Endothelial cell (in vitro differentiated cells): Measurements from ENCODE around the gene PHLDA2. TPM values are rescaled to one million over a fixed set of nuclear protein-coding genes. Genes with fewer than 3 reads are reported as not detected.
A peak's percentile ranks its signal among the peaks of the same experiment; 100 is the strongest.

ENCODE experiments used
- DNase-seq: peaks from one replicate; pipeline ENCODE4 v3.0.0; 2021; ENCODE audit warnings: low spot score
- H3K27ac Mint-ChIP-seq: one replicate; pipeline ENCODE4 v1.8.0; 2021; ENCODE audit warnings: mixed read lengths, inconsistent platforms; ENCODE audit not compliant: unreplicated experiment
- H3K27me3 Mint-ChIP-seq: one replicate; pipeline ENCODE4 v1.8.0; 2021; ENCODE audit warnings: mild to moderate bottlenecking, moderate library complexity, mixed read lengths, inconsistent platforms; ENCODE audit not compliant: unreplicated experiment
- H3K36me3 Mint-ChIP-seq: one replicate; pipeline ENCODE4 v1.8.0; 2021; ENCODE audit warnings: mild to moderate bottlenecking, low read depth, mixed read lengths, inconsistent platforms; ENCODE audit not compliant: unreplicated experiment
- H3K4me1 Mint-ChIP-seq: one replicate; pipeline ENCODE4 v1.8.0; 2021; ENCODE audit warnings: mild to moderate bottlenecking, mixed read lengths, inconsistent platforms; ENCODE audit not compliant: unreplicated experiment
- H3K4me3 Mint-ChIP-seq: one replicate; pipeline ENCODE4 v1.8.0; 2021; ENCODE audit warnings: mild to moderate bottlenecking, mixed read lengths, inconsistent platforms; ENCODE audit not compliant: unreplicated experiment
- H3K9me3 Mint-ChIP-seq: one replicate; pipeline ENCODE4 v1.8.0; 2021; ENCODE audit warnings: mixed read lengths, inconsistent platforms; ENCODE audit not compliant: unreplicated experiment
- CTCF ChIP-seq: fragments of 200-600 bp; sonication (generic); IDR thresholded peaks from one replicate; pipeline ENCODE4 v1.5.0; 2021; ENCODE audit warnings: antibody characterized with exemption; ENCODE audit not compliant: unreplicated experiment
- total RNA-seq: library from RNA; stranded (reverse); fragmentation: NEBNext Ultra II Directional; extraction: Animal tissue kit (Norgen Biotek cat#: 25700); gene quantifications from one replicate; pipeline ENCODE4 v1.2.1, GENCODE V29; 2021; ENCODE audit not compliant: unreplicated experiment

The PHLDA2 gene
- total RNA-seq, 1 donor from 2014 or later, result 8.1 TPM

DNA sequence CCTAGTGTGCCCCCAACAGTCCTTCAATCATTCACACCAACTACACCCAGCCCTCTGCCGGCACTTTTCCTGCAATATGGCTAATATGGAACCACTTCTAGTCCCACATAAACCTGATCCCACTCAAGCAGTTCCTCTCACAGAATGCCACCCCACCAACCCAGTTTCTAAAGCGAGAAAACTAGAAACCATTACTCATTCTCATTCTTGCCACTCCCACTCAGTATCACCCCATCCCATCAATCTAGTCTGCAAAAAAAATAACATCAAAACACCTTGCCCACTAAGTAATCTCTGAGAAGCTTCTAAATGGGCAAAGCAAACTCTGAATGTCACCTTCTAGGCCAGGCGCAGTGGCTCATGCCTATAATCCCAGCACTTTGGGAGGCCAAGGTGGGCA lies 45.1 kb upstream of the PHLDA2 start:
- Mint-ChIP-seq H3K4me3 (no peak overlapping the region), H3K27ac (peak overlapping the region; percentile 64), H3K27me3 (peaks cover 4% of the 10 kb centered on the region), H3K9me3 (no peaks in the 10 kb centered on the region), H3K36me3 (peaks cover 47% of the 10 kb centered on the region), H3K4me1 (no peaks in the 10 kb centered on the region)
- no peak for TF ChIP-seq CTCF
- no peak for DNase-seq

DNA sequence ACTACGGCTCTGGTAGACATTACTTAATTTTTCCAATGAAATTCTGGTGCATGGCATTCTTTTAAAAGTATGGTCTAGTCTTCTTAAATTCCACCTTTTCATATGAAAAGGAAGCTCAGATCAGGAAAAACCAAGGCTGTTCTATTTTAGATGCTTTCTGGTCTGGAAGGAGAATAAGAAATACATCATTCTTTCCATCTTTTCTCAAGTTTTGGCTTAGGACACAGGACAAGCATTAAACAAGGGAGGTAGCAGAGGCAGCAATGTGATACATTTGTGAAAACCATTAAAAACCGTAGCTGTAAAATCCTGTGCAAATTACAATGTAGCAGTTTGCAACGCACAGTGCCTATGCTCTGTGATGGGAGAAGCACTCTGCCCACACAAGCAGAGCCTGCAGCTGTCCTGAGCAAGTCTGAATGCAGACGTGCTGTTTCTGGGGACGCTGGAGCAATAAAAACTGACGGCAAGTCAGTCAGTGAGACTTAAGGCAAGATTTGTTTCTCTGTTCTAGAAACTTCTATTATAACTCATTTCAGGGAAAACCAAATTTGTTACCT lies 39.2 kb upstream of the PHLDA2 start:
- no peak overlapping the region for H3K27ac Mint-ChIP-seq
- no peaks in the 10 kb centered on the region for H3K9me3 Mint-ChIP-seq

DNA sequence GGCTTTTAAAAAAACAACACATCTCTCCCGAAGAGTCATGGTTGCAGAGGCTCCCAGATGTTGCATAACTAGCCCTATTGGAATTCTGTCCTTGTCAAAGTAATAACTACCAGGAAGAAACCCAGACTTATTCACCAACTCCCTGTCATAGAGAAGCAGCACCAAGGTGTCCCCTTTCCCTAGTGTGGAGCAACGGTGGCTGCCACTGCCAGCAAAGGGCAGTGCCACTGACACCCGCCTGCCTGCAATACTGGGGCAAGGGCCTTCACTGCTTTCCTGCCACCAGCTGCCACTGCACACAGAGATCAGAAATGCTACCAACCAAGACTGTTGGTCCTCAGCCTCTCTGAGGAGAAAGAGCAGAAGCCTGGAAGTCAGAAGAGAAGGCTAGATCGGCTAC lies 35.6 kb upstream of the PHLDA2 start:
- DNase-seq, result no peak
- H3K9me3 Mint-ChIP-seq, result no peaks in the 10 kb centered on the region
- no peaks in the 10 kb centered on the region for H3K4me1 Mint-ChIP-seq
- H3K36me3 Mint-ChIP-seq, result peaks cover 56% of the 10 kb centered on the region
- H3K27ac Mint-ChIP-seq, result no peak overlapping the region
- no peak overlapping the region for H3K4me3 Mint-ChIP-seq
- no peak for TF ChIP-seq CTCF
- H3K27me3 Mint-ChIP-seq, result peaks cover 4% of the 10 kb centered on the region

More for the DNA sequence above, 39.2 kb upstream of the PHLDA2 start:
- no peaks in the 10 kb centered on the region for H3K4me1 Mint-ChIP-seq
- peaks cover 3% of the 10 kb centered on the region for H3K27me3 Mint-ChIP-seq
- DNase-seq, result no peak
- no peak overlapping the region for H3K4me3 Mint-ChIP-seq
- no peak for TF ChIP-seq CTCF
- H3K36me3 Mint-ChIP-seq, result peaks cover 58% of the 10 kb centered on the region

DNA sequence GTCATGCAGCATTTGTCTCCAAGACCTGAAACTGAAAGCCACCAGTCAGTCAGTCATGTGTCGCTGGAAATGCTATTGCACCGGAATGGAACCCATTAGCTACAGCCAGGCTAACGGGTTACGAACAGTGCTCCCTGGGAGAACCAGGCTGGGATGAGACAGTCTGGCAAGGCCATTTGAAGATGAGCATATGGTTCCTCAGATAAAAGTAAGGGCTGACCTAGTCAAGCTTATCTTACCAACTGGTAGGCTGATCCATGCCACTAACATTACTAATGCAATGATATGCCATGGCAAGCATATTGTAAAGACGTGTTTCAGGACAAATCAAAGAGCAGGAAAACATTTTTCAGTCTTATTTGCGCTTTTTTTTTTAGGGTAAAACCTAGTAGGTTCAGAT lies 34.5 kb upstream of the PHLDA2 start:
- H3K27ac Mint-ChIP-seq, result no peak overlapping the region
- H3K27me3 Mint-ChIP-seq, result peaks cover 4% of the 10 kb centered on the region
- H3K4me3 Mint-ChIP-seq, result no peak overlapping the region
- no peaks in the 10 kb centered on the region for H3K4me1 Mint-ChIP-seq
- H3K36me3 Mint-ChIP-seq, result peaks cover 64% of the 10 kb centered on the region
- no peak for DNase-seq
- TF ChIP-seq CTCF, result no peak
- no peaks in the 10 kb centered on the region for H3K9me3 Mint-ChIP-seq

- Mint-ChIP-seq H3K27me3 (peaks cover 4% of the 10 kb centered on the region), H3K4me1 (no peaks in the 10 kb centered on the region), H3K27ac (no peak overlapping the region), H3K4me3 (no peak overlapping the region), H3K36me3 (peaks cover 63% of the 10 kb centered on the region), H3K9me3 (no peaks in the 10 kb centered on the region)
- DNase-seq, result no peak
- no peak for TF ChIP-seq CTCF
Observed at GRCh38 chr11:2963112-2963754, 34.0 kb upstream of the PHLDA2 start.
